Adrenal gland (tissue), 12 donors: ENCODE measurements around the gene CXXC5. TPM values are rescaled to one million over a fixed set of nuclear protein-coding genes. Genes with fewer than 3 reads are reported as not detected.
"Not testable (repeated sequence)": the region's sequence is repeated elsewhere in the genome, so short reads cannot be mapped to it uniquely, and the experiment has no call there.

Experiments
- DNase-seq, 7 donors: peaks; one replicate each; pipeline ENCODE4 v3.0.0-alpha.2; 2019 to 2020
- H3K27ac ChIP-seq, 5 donors: fragments of 200-600 bp; sonication (generic) in 4 of 5; 1 replicate in 3 of 5; 2 replicates in 2 of 5; pipeline versions ENCODE4 v1.5.1 to v1.8.0; 2016 to 2020; ENCODE audit warnings: mild to moderate bottlenecking in 1 of 5
- H3K27me3 ChIP-seq: fragments of 200-600 bp; 2 replicates; pipeline ENCODE4 v1.8.0; 2021
- H3K36me3 ChIP-seq, 2 donors: fragments of 200-600 bp; replicated peaks in 1 of 2; 1 replicate in 1 of 2; 2 replicates in 1 of 2; pipeline versions ENCODE4 v1.5.1 to v1.8.0; 2018 to 2022
- H3K4me1 ChIP-seq, 2 donors: fragments of 200-600 bp; replicated peaks in 1 of 2; 1 replicate in 1 of 2; 2 replicates in 1 of 2; pipeline versions ENCODE4 v1.5.1 to v1.8.0; 2018 to 2021
- H3K4me3 ChIP-seq, 4 donors: fragments of 200-600 bp; sonication (generic) in 3 of 4; one replicate each; pipeline ENCODE4 v1.5.1; 2016 to 2018
- H3K9me3 ChIP-seq, 3 donors: fragments of 200-600 bp; sonication (generic) in 1 of 3; replicated peaks in 1 of 3; 1 replicate in 2 of 3; 2 replicates in 1 of 3; pipeline versions ENCODE4 v1.5.1 to v1.8.0; 2016 to 2021
- POLR2A ChIP-seq, 2 donors: fragments of 450-650 bp; IDR thresholded peaks; one replicate each; pipeline ENCODE4 v1.6.1; 2017; ENCODE audit warnings: antibody characterized with exemption in 2 of 2, mild to moderate bottlenecking in 2 of 2, moderate library complexity in 1 of 2
- WGBS, 4 donors: extraction: QIAGEN DNeasy Blood & Tissue Kit in 2 of 4; methylation state at CpG; one replicate each; pipeline versions ENCODE4 v1.1.5 to v1.1.7; 2013 to 2017; 5-methylcytosine and 5-hydroxymethylcytosine counted together
- intact Hi-C, 2 donors: fragments of 100-400 bp; cut with DNase I; formaldehyde crosslinking; loops; one replicate each; pipeline versions ENCODE4 v1.14.1 to v1.15.0; 2022 to 2023
- polyA plus RNA-seq, 3 donors: library from polyadenylated mRNA; stranded (reverse); fragments of 200-250 nt in 2 of 3; fragments of 350-450 nt in 1 of 3; fragmentation: Illumina TruSeq in 1 of 3; extraction: RNeasy Lipid Tissue Mini Kit (QIAGEN cat#74804) in 1 of 3; gene quantifications; one replicate each; pipeline ENCODE4 v1.2.3, GENCODE V29; 2013 to 2014
- total RNA-seq, 9 donors: library from RNA; depleted of rRNA in 4 of 9; stranded (reverse); fragments of >200 nt in 4 of 9; fragments of 120-200 nt in 1 of 9; fragmentation: NEBNext Ultra II Directional in 1 of 9; extraction: Animal tissue kit (Norgen Biotek cat#: 25700) in 1 of 9; gene quantifications; one replicate each; pipeline versions ENCODE4 v1.1.0 to v1.2.4, GENCODE V29; 2013 to 2023
- TF ChIP-seq, protein P1 (sequence below), 6 experiments: fragments of 450-650 bp in 4 of 6; fragments of 200-600 bp in 2 of 6; sonication (generic) in 1 of 6; IDR thresholded peaks; 1 replicate in 5 of 6; 2 replicates in 1 of 6; pipeline versions ENCODE4 v1.5.1 to v1.8.0; 2016 to 2021; ENCODE audit warnings: antibody characterized with exemption in 6 of 6, mild to moderate bottlenecking in 2 of 6, moderate library complexity in 1 of 6
- donor health status: healthy with polysubstance abuse.
- donor health status: Bipolar disorder and iron deficiency.
- donor health status: DM: yes; HTN: yes; CAD: no.
- donor health status: DM: no; HTN: no; CAD: no.
- donor health status: DM: no; HTN: no; CAD: no.
- donor health status: DM: yes; HTN: yes; CAD: no.

Gene CXXC5
- total and polyA plus RNA-seq, 12 donors: 16.2 to 79.3 (median 34.7) TPM

DNA sequence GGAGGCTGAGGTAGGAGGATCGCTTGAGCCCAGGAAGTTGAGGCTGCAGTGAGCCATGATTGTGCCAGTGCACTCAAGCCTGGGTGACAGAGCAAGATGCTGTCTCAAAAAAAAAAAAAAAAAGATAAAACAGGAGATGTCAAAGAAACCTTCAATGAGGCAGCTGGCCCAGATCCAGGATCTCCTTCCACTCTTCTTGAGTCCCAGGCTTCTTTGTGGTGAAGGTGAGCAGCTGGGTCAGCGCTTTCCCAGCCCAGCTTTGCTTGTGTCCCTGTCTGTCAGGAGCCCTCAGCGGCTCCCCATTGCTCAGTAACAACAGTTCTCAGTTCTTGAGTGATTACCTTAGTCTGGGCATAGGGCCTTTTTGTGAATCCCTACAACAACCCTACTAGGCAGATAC lies 78.1 kb downstream of the CXXC5 start:
- H3K9me3 ChIP-seq: no peaks in the 10 kb centered on the region
- H3K4me3 ChIP-seq: no peak overlapping the region
- 95 to 100% (median 99%) methylated on average over 3 of the region's 3 CpGs for WGBS, 4 donors
- intact Hi-C loops: no loop called here
- no peaks in the 10 kb centered on the region for H3K36me3 ChIP-seq
- no peaks in the 10 kb centered on the region for H3K27me3 ChIP-seq
- TF ChIP-seq, protein P1, sequence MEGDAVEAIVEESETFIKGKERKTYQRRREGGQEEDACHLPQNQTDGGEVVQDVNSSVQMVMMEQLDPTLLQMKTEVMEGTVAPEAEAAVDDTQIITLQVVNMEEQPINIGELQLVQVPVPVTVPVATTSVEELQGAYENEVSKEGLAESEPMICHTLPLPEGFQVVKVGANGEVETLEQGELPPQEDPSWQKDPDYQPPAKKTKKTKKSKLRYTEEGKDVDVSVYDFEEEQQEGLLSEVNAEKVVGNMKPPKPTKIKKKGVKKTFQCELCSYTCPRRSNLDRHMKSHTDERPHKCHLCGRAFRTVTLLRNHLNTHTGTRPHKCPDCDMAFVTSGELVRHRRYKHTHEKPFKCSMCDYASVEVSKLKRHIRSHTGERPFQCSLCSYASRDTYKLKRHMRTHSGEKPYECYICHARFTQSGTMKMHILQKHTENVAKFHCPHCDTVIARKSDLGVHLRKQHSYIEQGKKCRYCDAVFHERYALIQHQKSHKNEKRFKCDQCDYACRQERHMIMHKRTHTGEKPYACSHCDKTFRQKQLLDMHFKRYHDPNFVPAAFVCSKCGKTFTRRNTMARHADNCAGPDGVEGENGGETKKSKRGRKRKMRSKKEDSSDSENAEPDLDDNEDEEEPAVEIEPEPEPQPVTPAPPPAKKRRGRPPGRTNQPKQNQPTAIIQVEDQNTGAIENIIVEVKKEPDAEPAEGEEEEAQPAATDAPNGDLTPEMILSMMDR (IDR thresholded peaks at IDR 0.05): no peak
- no peak for TF ChIP-seq POLR2A (IDR thresholded peaks at IDR 0.05)
- no peak overlapping the region for H3K27ac ChIP-seq
- H3K4me1 ChIP-seq: peaks cover 0 to 9% of the 10 kb centered on the region in 2 donors
- DNase-seq: peak in 1 of 7 donors; percentile 14

GRCh38 chr5:139727615-139728014 lies 79.5 kb downstream of the CXXC5 start:
- intact Hi-C loops, H3K4me3 ChIP-seq, H3K9me3 ChIP-seq, H3K36me3 ChIP-seq, H3K27ac ChIP-seq, H3K4me1 ChIP-seq, H3K27me3 ChIP-seq: not testable (repeated sequence)
- peak in 1 of 7 donors; percentile 34 for DNase-seq
- 73 to 86% (median 78%) methylated on average over 9 of the region's 9 CpGs for WGBS, 4 donors

DNA sequence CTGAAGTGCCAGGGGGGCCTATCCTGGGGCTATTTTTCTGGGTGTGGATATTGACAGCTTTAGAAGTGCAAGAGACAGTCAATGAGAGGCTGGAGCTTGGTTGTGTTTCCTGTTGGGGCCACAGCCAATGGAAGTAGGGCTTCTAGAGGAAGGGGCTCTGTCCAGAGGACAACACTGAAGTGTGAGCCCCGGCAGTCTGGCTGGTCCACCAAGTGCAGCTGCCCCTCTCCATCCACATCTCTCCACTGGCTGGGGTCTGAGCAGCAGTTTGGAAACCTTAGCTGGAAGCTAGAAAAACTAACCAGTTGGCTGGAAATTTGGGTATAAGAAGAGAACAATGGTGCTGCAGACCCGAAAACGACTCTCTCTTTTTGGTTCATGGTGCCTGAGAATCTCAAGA lies 83.1 kb downstream of the CXXC5 start:
- H3K36me3 ChIP-seq: no peaks in the 10 kb centered on the region
- intact Hi-C loops: no loop called here
- DNase-seq: no peak
- no peak overlapping the region for H3K27ac ChIP-seq
- no peaks in the 10 kb centered on the region for H3K27me3 ChIP-seq
- no peak for TF ChIP-seq POLR2A (IDR thresholded peaks at IDR 0.05)
- TF ChIP-seq, protein P1 (IDR thresholded peaks at IDR 0.05): no peak
- 87 to 94% (median 91%) methylated on average over 3 of the region's 3 CpGs for whole genome bisulfite sequencing, 4 donors
- no peaks in the 10 kb centered on the region for H3K4me1 ChIP-seq
- no peaks in the 10 kb centered on the region for H3K9me3 ChIP-seq
- H3K4me3 ChIP-seq: no peak overlapping the region

DNA sequence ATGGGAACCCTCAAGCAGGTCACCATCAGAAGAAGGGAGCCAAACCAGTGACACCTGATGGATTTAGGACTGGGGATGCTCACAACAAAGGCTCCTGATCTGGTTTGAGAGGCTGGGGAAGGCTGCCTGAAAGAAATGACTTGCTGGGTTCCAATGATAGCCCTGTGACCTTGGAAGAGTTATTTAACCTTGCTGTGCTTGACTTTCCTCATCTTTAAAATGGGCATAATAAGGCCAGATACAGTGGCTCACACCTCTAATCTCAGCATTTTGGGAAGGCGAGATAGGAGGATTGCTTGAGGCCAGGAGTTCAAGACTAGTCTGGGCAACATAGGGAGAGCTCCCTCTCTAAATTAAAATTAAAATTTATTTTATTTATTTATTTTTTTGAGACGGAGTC lies 83.9 kb downstream of the CXXC5 start:
- no peak for DNase-seq
- intact Hi-C loops: no loop called here
- Histone ChIP-seq H3K4me3 (no peak overlapping the region), H3K27me3 (no peaks in the 10 kb centered on the region), H3K27ac (no peak overlapping the region), H3K4me1 (no peaks in the 10 kb centered on the region), H3K36me3 (no peaks in the 10 kb centered on the region), H3K9me3 (no peaks in the 10 kb centered on the region)
- TF ChIP-seq POLR2A (IDR thresholded peaks at IDR 0.05): no peak
- TF ChIP-seq, protein P1 (IDR thresholded peaks at IDR 0.05): no peak
- 87 to 95% (median 92%) methylated on average over 2 of the region's 2 CpGs for WGBS, 4 donors

- TF ChIP-seq POLR2A (IDR thresholded peaks at IDR 0.05): no peak
- TF ChIP-seq, protein P1 (IDR thresholded peaks at IDR 0.05): no peak
- H3K4me3 ChIP-seq: no peak overlapping the region
- H3K36me3 ChIP-seq: no peaks in the 10 kb centered on the region
- 89 to 94% (median 94%) methylated on average over 9 to 12 of the region's 12 CpGs for WGBS, 4 donors
- H3K9me3 ChIP-seq: no peaks in the 10 kb centered on the region
- DNase-seq: no peak
- no peaks in the 10 kb centered on the region for H3K27me3 ChIP-seq
- no peaks in the 10 kb centered on the region for H3K4me1 ChIP-seq
- intact Hi-C loops: no loop called here
- no peak overlapping the region for H3K27ac ChIP-seq
Measured at GRCh38 chr5:139733010-139733688, 85.0 kb downstream of the CXXC5 start.
